Mammary epithelial cell (primary cell): ENCODE measurements around the gene MAML3.

Source experiments
- EZH2 ChIP-seq: IDR thresholded peaks from 2 replicates; pipeline ENCODE4 v1.6.1; 2012; ENCODE audit warnings: low read length, inconsistent platforms, borderline replicate concordance
- TF ChIP-seq, protein P1 (sequence below), 2 donors: IDR thresholded peaks in 1 of 2; conservative IDR thresholded peaks in 1 of 2; 2 replicates each; pipeline ENCODE4 v1.5.1; 2011 to 2012; ENCODE audit warnings: inconsistent platforms in 2 of 2, low read length in 2 of 2, mild to moderate bottlenecking in 2 of 2, control low read depth in 1 of 2, low read depth in 1 of 2; ENCODE audit not compliant: insufficient read depth in 1 of 2; ENCODE audit errors: extremely low read depth in 1 of 2

DNA sequence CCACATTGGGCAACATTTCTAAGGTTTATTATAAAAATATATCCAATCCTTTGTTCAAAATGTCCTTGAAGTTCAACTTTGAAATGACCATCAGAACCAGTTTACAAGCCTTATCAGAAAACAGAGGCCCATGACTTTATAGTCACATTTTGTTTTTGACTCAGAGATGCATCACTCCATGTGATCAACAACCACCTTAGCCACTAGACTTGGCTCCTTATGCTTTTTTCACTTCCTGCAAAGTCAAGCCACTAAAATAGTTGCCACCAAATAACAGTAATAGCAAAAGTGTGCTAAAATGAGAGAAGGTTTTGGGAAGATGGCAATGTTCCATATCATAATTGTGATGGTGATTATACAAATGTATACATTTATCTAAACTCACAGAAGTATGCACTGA lies 181.7 kb downstream of the MAML3 start:
- TF ChIP-seq EZH2 = no peak
- TF ChIP-seq, protein P1, sequence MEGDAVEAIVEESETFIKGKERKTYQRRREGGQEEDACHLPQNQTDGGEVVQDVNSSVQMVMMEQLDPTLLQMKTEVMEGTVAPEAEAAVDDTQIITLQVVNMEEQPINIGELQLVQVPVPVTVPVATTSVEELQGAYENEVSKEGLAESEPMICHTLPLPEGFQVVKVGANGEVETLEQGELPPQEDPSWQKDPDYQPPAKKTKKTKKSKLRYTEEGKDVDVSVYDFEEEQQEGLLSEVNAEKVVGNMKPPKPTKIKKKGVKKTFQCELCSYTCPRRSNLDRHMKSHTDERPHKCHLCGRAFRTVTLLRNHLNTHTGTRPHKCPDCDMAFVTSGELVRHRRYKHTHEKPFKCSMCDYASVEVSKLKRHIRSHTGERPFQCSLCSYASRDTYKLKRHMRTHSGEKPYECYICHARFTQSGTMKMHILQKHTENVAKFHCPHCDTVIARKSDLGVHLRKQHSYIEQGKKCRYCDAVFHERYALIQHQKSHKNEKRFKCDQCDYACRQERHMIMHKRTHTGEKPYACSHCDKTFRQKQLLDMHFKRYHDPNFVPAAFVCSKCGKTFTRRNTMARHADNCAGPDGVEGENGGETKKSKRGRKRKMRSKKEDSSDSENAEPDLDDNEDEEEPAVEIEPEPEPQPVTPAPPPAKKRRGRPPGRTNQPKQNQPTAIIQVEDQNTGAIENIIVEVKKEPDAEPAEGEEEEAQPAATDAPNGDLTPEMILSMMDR (conservative IDR thresholded peaks at IDR 0.05 in 1 of 2, IDR thresholded peaks at IDR 0.05 in 1 of 2; ENCODE audit: extremely low read depth in 1 of 2, insufficient read depth in 1 of 2, low read depth in 1 of 2, low read length in 2 of 2) = no peak
